GM12892 (cell line): ENCODE data around the gene PDZRN4.

Source experiments
- POLR2A ChIP-seq: IDR thresholded peaks from 2 replicates; pipeline ENCODE4 v1.6.1; 2011; ENCODE audit warnings: low read depth, low read length, control low read depth
- POLR2AphosphoS5 ChIP-seq: IDR thresholded peaks from 2 replicates; pipeline ENCODE4 v1.6.1; 2011; ENCODE audit warnings: low read depth, low read length, control low read depth
- TAF1 ChIP-seq: IDR thresholded peaks from 2 replicates; pipeline ENCODE4 v1.6.1; 2011; ENCODE audit warnings: low read depth, mild to moderate bottlenecking, control low read depth, low read length, borderline replicate concordance

- TF ChIP-seq TAF1 (no peak), POLR2A (no peak), POLR2AphosphoS5 (no peak)
These were observed 360.8 kb downstream of the PDZRN4 start for GRCh38 chr12:41548926-41549325.
